Liver (tissue), 9 donors: ENCODE results near the gene NUP160. TPM values are rescaled to one million over a fixed set of nuclear protein-coding genes. Genes with fewer than 3 reads are reported as not detected.

Experiments used
- DNase-seq: peaks from one replicate; pipeline ENCODE4 v3.0.0-alpha.2; 2017; ENCODE audit warnings: low spot score
- H3K27ac ChIP-seq, 2 donors: one replicate each; pipeline ENCODE4 v1.7.0; 2013; ENCODE audit warnings: inconsistent platforms in 2 of 2, low read length in 2 of 2, control low read depth in 1 of 2, low read depth in 1 of 2, mild to moderate bottlenecking in 1 of 2
- H3K27me3 ChIP-seq, 4 donors: one replicate each; pipeline versions ENCODE4 v1.6.1 to v1.7.0; 2013; ENCODE audit warnings: low read length in 3 of 4, inconsistent platforms in 1 of 4, mild to moderate bottlenecking in 1 of 4, moderate library complexity in 1 of 4; ENCODE audit not compliant: control insufficient read depth in 4 of 4, insufficient read depth in 4 of 4
- H3K36me3 ChIP-seq, 4 donors: one replicate each; pipeline versions ENCODE4 v1.6.1 to v1.7.0; 2013; ENCODE audit warnings: low read length in 3 of 4, mild to moderate bottlenecking in 3 of 4, low read depth in 1 of 4, moderate library complexity in 1 of 4; ENCODE audit not compliant: control insufficient read depth in 4 of 4, insufficient read depth in 3 of 4
- H3K4me1 ChIP-seq, 4 donors: one replicate each; pipeline versions ENCODE4 v1.6.1 to v1.7.0; 2013; ENCODE audit warnings: low read length in 3 of 4, mild to moderate bottlenecking in 3 of 4, moderate library complexity in 1 of 4; ENCODE audit not compliant: control insufficient read depth in 4 of 4, insufficient read depth in 4 of 4
- H3K4me3 ChIP-seq, 3 donors: one replicate each; pipeline versions ENCODE4 v1.6.1 to v1.7.0; 2013; ENCODE audit warnings: low read length in 3 of 3, control low read depth in 1 of 3, low read depth in 1 of 3, mild to moderate bottlenecking in 1 of 3
- H3K9ac ChIP-seq, 2 donors: one replicate each; pipeline ENCODE4 v1.7.0; 2013; ENCODE audit warnings: low read length in 2 of 2, mild to moderate bottlenecking in 2 of 2, moderate library complexity in 2 of 2, control low read depth in 1 of 2, low read depth in 1 of 2
- H3K9me3 ChIP-seq, 4 donors: one replicate each; pipeline versions ENCODE4 v1.6.1 to v1.7.0; 2013; ENCODE audit warnings: low read length in 3 of 4; ENCODE audit not compliant: control insufficient read depth in 4 of 4
- EGR1 ChIP-seq, 2 donors: IDR thresholded peaks; 2 replicates each; pipeline ENCODE4 v1.6.1; 2016 to 2018; ENCODE audit warnings: antibody characterized with exemption in 2 of 2, low read depth in 2 of 2
- FOXA1 ChIP-seq: IDR thresholded peaks from 2 replicates; pipeline ENCODE4 v1.6.1; 2016; ENCODE audit warnings: antibody characterized with exemption
- FOXA2 ChIP-seq: IDR thresholded peaks from 2 replicates; pipeline ENCODE4 v1.6.1; 2016; ENCODE audit warnings: antibody characterized with exemption
- GABPA ChIP-seq, 2 donors: IDR thresholded peaks in 1 of 2; conservative IDR thresholded peaks in 1 of 2; 2 replicates each; pipeline ENCODE4 v1.6.1; 2016; ENCODE audit warnings: antibody characterized with exemption in 2 of 2, mild to moderate bottlenecking in 1 of 2, moderate library complexity in 1 of 2
- HNF4A ChIP-seq, 2 donors: conservative IDR thresholded peaks; 2 replicates each; pipeline ENCODE4 v1.6.1; 2016; ENCODE audit warnings: antibody characterized with exemption in 2 of 2, mild to moderate bottlenecking in 2 of 2
- HNF4G ChIP-seq: IDR thresholded peaks from 2 replicates; pipeline ENCODE4 v1.6.1; 2016; ENCODE audit warnings: antibody characterized with exemption
- JUND ChIP-seq, 2 donors: IDR thresholded peaks; 2 replicates each; pipeline ENCODE4 v1.6.1; 2016; ENCODE audit warnings: antibody characterized with exemption in 2 of 2
- NR2F2 ChIP-seq: IDR thresholded peaks from 2 replicates; pipeline ENCODE4 v1.6.1; 2016; ENCODE audit warnings: antibody characterized with exemption
- RAD21 ChIP-seq, 2 donors: IDR thresholded peaks; 2 replicates each; pipeline ENCODE4 v1.6.1; 2016; ENCODE audit warnings: antibody characterized with exemption in 2 of 2, mild to moderate bottlenecking in 2 of 2
- RXRA ChIP-seq, 2 donors: IDR thresholded peaks; 2 replicates each; pipeline ENCODE4 v1.6.1; 2017 to 2018; ENCODE audit warnings: antibody characterized with exemption in 2 of 2, mild to moderate bottlenecking in 1 of 2
- SP1 ChIP-seq: IDR thresholded peaks from 2 replicates; pipeline ENCODE4 v1.6.1; 2018; ENCODE audit warnings: antibody characterized with exemption, mild to moderate bottlenecking
- TAF1 ChIP-seq: conservative IDR thresholded peaks from 2 replicates; pipeline ENCODE4 v1.6.1; 2016; ENCODE audit warnings: antibody characterized with exemption, mild to moderate bottlenecking
- YY1 ChIP-seq: IDR thresholded peaks from 2 replicates; pipeline ENCODE4 v1.6.1; 2016; ENCODE audit warnings: antibody characterized with exemption, mild to moderate bottlenecking
- WGBS: extraction: QIAGEN DNeasy Blood & Tissue Kit; methylation state at CpG from one replicate; pipeline ENCODE4 v1.1.7; 2013; 5-methylcytosine and 5-hydroxymethylcytosine counted together
- polyA plus RNA-seq, 2 donors: library from polyadenylated mRNA; stranded (reverse) in 1 of 2; unstranded in 1 of 2; fragments of 200-250 nt in 1 of 2; fragments of >200 nt in 1 of 2; fragmentation: Nextera tagmentation in 1 of 2; extraction: Ambion mirVana in 1 of 2; gene quantifications; one replicate each; pipeline versions ENCODE4 v1.2.1 to v1.2.3, GENCODE V29; 2013 to 2015
- total RNA-seq, 2 donors: library from RNA; depleted of rRNA; stranded (reverse); fragments of >200 nt; gene quantifications; one replicate each; pipeline ENCODE4 v1.2.3, GENCODE V29; 2014
- TF ChIP-seq, protein P1 (sequence below): IDR thresholded peaks from 2 replicates; pipeline ENCODE4 v1.6.1; 2016; ENCODE audit warnings: antibody characterized with exemption
- TF ChIP-seq, protein P2 (sequence below): IDR thresholded peaks from 2 replicates; pipeline ENCODE4 v1.6.1; 2016; ENCODE audit warnings: antibody characterized with exemption
- TF ChIP-seq, protein P3 (sequence below): IDR thresholded peaks from 2 replicates; pipeline ENCODE4 v1.6.1; 2016; ENCODE audit warnings: antibody characterized with exemption, mild to moderate bottlenecking
- TF ChIP-seq, protein P4 (sequence below): fragments of 150-350 bp; IDR thresholded peaks from 2 replicates; pipeline ENCODE4 v1.5.1; 2017; ENCODE audit warnings: improper control_type of control experiment, low read depth, low read length; ENCODE audit not compliant: missing input control
- TF ChIP-seq, protein P5 (sequence below): IDR thresholded peaks from 2 replicates; pipeline ENCODE4 v1.6.1; 2016; ENCODE audit warnings: antibody characterized with exemption
- donor health status: healthy.
- donor health status: healthy.
- donor health status: healthy.
- donor health status: healthy.
- donor health status: healthy.

Gene NUP160
- total and polyA plus RNA-seq, 4 donors: 7.0 to 36.6 (median 17.5) TPM

DNA sequence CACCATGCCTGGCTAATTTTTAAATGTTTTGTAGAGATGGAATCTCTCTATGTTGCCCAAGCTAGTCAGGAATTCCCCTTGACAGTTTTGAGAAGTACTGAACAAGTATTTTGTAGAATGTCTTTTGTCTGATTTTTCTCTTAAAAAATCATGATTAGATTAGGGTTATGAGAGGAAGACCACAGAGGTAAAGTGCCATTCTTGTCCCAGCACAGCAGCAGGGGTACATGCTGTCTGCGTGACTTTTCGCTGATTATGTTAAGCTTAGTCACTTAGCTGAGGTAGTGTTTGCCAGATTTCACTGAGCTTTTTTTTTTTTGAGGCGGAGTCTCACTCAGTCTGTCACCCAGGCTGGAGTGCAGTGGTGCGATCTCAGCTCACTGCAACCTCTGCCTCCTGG is 13.6 kb upstream of the NUP160 start:
- H3K36me3 ChIP-seq: no peaks in the 10 kb centered on the region
- H3K4me3 ChIP-seq: no peak overlapping the region
- H3K9me3 ChIP-seq: no peaks in the 10 kb centered on the region
- no peaks in the 10 kb centered on the region for H3K4me1 ChIP-seq
- no peak for TF ChIP-seq EGR1 (IDR thresholded peaks at IDR 0.05; ENCODE audit: low read depth in 2 of 2)
- TF ChIP-seq, protein P1, sequence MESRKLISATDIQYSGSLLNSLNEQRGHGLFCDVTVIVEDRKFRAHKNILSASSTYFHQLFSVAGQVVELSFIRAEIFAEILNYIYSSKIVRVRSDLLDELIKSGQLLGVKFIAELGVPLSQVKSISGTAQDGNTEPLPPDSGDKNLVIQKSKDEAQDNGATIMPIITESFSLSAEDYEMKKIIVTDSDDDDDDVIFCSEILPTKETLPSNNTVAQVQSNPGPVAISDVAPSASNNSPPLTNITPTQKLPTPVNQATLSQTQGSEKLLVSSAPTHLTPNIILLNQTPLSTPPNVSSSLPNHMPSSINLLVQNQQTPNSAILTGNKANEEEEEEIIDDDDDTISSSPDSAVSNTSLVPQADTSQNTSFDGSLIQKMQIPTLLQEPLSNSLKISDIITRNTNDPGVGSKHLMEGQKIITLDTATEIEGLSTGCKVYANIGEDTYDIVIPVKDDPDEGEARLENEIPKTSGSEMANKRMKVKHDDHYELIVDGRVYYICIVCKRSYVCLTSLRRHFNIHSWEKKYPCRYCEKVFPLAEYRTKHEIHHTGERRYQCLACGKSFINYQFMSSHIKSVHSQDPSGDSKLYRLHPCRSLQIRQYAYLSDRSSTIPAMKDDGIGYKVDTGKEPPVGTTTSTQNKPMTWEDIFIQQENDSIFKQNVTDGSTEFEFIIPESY: no peak
- TF ChIP-seq, protein P2, sequence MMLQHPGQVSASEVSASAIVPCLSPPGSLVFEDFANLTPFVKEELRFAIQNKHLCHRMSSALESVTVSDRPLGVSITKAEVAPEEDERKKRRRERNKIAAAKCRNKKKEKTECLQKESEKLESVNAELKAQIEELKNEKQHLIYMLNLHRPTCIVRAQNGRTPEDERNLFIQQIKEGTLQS: no peak
- no peak for TF ChIP-seq JUND (IDR thresholded peaks at IDR 0.05)
- no peak for TF ChIP-seq HNF4G
- TF ChIP-seq RXRA (IDR thresholded peaks at IDR 0.05): no peak
- TF ChIP-seq, protein P3, sequence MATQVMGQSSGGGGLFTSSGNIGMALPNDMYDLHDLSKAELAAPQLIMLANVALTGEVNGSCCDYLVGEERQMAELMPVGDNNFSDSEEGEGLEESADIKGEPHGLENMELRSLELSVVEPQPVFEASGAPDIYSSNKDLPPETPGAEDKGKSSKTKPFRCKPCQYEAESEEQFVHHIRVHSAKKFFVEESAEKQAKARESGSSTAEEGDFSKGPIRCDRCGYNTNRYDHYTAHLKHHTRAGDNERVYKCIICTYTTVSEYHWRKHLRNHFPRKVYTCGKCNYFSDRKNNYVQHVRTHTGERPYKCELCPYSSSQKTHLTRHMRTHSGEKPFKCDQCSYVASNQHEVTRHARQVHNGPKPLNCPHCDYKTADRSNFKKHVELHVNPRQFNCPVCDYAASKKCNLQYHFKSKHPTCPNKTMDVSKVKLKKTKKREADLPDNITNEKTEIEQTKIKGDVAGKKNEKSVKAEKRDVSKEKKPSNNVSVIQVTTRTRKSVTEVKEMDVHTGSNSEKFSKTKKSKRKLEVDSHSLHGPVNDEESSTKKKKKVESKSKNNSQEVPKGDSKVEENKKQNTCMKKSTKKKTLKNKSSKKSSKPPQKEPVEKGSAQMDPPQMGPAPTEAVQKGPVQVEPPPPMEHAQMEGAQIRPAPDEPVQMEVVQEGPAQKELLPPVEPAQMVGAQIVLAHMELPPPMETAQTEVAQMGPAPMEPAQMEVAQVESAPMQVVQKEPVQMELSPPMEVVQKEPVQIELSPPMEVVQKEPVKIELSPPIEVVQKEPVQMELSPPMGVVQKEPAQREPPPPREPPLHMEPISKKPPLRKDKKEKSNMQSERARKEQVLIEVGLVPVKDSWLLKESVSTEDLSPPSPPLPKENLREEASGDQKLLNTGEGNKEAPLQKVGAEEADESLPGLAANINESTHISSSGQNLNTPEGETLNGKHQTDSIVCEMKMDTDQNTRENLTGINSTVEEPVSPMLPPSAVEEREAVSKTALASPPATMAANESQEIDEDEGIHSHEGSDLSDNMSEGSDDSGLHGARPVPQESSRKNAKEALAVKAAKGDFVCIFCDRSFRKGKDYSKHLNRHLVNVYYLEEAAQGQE: no peak
- TF ChIP-seq FOXA2: no peak
- TF ChIP-seq NR2F2: no peak
- no peak for TF ChIP-seq GABPA (IDR thresholded peaks at IDR 0.05 in 1 of 2, conservative IDR thresholded peaks at IDR 0.05 in 1 of 2)
- no peak for TF ChIP-seq RAD21 (IDR thresholded peaks at IDR 0.05)
- DNase-seq: no peak
- no peaks in the 10 kb centered on the region for H3K27me3 ChIP-seq
- 84% methylated on average over 4 of the region's 4 CpGs for WGBS
- H3K27ac ChIP-seq: no peak overlapping the region
- H3K9ac ChIP-seq: no peak overlapping the region

DNA sequence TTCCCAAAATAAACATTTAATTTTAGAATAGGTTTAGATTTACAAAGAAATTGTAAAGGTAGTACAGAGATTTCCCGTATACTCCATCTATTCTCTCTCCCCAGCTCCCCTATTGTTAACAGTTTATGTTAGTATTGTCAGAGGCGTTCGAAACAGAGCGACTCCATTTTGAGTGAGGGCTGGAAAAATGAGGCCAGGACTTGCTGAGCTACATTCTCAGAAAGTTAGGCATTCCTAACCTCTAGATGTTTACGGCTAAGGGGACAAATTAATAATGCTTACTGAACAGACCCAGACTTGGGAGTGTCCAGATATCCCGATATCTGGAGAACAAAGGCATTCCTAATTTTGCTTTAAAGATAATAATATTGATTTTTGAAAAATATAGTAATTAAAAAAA is 12.4 kb upstream of the NUP160 start:
- H3K27ac ChIP-seq: no peak overlapping the region
- no peak overlapping the region for H3K4me3 ChIP-seq
- no peak for DNase-seq
- no peak for TF ChIP-seq GABPA (IDR thresholded peaks at IDR 0.05 in 1 of 2, conservative IDR thresholded peaks at IDR 0.05 in 1 of 2)
- TF ChIP-seq, protein P4, sequence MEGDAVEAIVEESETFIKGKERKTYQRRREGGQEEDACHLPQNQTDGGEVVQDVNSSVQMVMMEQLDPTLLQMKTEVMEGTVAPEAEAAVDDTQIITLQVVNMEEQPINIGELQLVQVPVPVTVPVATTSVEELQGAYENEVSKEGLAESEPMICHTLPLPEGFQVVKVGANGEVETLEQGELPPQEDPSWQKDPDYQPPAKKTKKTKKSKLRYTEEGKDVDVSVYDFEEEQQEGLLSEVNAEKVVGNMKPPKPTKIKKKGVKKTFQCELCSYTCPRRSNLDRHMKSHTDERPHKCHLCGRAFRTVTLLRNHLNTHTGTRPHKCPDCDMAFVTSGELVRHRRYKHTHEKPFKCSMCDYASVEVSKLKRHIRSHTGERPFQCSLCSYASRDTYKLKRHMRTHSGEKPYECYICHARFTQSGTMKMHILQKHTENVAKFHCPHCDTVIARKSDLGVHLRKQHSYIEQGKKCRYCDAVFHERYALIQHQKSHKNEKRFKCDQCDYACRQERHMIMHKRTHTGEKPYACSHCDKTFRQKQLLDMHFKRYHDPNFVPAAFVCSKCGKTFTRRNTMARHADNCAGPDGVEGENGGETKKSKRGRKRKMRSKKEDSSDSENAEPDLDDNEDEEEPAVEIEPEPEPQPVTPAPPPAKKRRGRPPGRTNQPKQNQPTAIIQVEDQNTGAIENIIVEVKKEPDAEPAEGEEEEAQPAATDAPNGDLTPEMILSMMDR: no peak
- TF ChIP-seq NR2F2: no peak
- TF ChIP-seq TAF1: no peak
- TF ChIP-seq HNF4G: no peak
- no peak for TF ChIP-seq HNF4A (conservative IDR thresholded peaks at IDR 0.05)
- TF ChIP-seq, protein P5, sequence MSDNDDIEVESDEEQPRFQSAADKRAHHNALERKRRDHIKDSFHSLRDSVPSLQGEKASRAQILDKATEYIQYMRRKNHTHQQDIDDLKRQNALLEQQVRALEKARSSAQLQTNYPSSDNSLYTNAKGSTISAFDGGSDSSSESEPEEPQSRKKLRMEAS: no peak
- TF ChIP-seq YY1: no peak
- TF ChIP-seq, protein P1: no peak
- TF ChIP-seq EGR1 (IDR thresholded peaks at IDR 0.05; ENCODE audit: low read depth in 2 of 2): no peak
- TF ChIP-seq, protein P2: no peak
- no peak for TF ChIP-seq RAD21 (IDR thresholded peaks at IDR 0.05)
- no peak for TF ChIP-seq JUND (IDR thresholded peaks at IDR 0.05)
- no peak for TF ChIP-seq RXRA (IDR thresholded peaks at IDR 0.05)
- no peak for TF ChIP-seq FOXA1
- no peak for TF ChIP-seq SP1
- TF ChIP-seq, protein P3: no peak
- TF ChIP-seq FOXA2: no peak
- WGBS: 80% methylated on average over 6 of the region's 6 CpGs
- H3K27me3 ChIP-seq: no peaks in the 10 kb centered on the region
- H3K9ac ChIP-seq: no peak overlapping the region
- no peaks in the 10 kb centered on the region for H3K9me3 ChIP-seq
- no peaks in the 10 kb centered on the region for H3K4me1 ChIP-seq
- no peaks in the 10 kb centered on the region for H3K36me3 ChIP-seq
